Thyroid gland (tissue), 4 donors: ENCODE measurements around the gene UGT3A2. TPM values are rescaled to one million over a fixed set of nuclear protein-coding genes. Genes with fewer than 3 reads are reported as not detected.

ENCODE experiments used
- DNase-seq, 2 donors: peaks; one replicate each; pipeline ENCODE4 v3.0.0-alpha.2; 2019
- H3K27ac ChIP-seq, 3 donors: fragments of 200-600 bp; sonication (generic); 1 replicate in 2 of 3; 2 replicates in 1 of 3; pipeline ENCODE4 v1.5.1; 2016 to 2019; ENCODE audit warnings: mild to moderate bottlenecking in 1 of 3, moderate library complexity in 1 of 3
- H3K27me3 ChIP-seq: fragments of 200-600 bp; sonication (generic); one replicate; pipeline ENCODE4 v1.5.1; 2019
- H3K36me3 ChIP-seq, 2 donors: fragments of 200-600 bp; sonication (generic); one replicate each; pipeline ENCODE4 v1.5.1; 2016 to 2019
- H3K4me1 ChIP-seq, 2 donors: fragments of 200-600 bp; sonication (generic); one replicate each; pipeline ENCODE4 v1.5.1; 2017 to 2019
- H3K4me3 ChIP-seq, 3 donors: fragments of 200-600 bp; sonication (generic); replicated peaks in 1 of 3; 1 replicate in 2 of 3; 2 replicates in 1 of 3; pipeline ENCODE4 v1.5.1; 2016; ENCODE audit warnings: mild to moderate bottlenecking in 1 of 3
- H3K9me3 ChIP-seq: fragments of 200-600 bp; sonication (generic); one replicate; pipeline ENCODE4 v1.5.1; 2017
- POLR2A ChIP-seq, 2 donors: fragments of 450-650 bp; IDR thresholded peaks; one replicate each; pipeline ENCODE4 v1.6.1; 2017; ENCODE audit warnings: antibody characterized with exemption in 2 of 2, mild to moderate bottlenecking in 2 of 2, moderate library complexity in 1 of 2
- whole genome bisulfite sequencing, 2 donors: methylation state at CpG; one replicate each; pipeline ENCODE4 v1.1.5; 2017; 5-methylcytosine and 5-hydroxymethylcytosine counted together
- intact Hi-C: fragments of 100-400 bp; cut with DNase I; formaldehyde crosslinking; loops from one replicate; pipeline ENCODE4 v1.15.1; 2023
- total RNA-seq, 4 donors: library from RNA; depleted of rRNA; stranded (reverse); fragments of >200 nt; gene quantifications; one replicate each; pipeline ENCODE4 v1.2.3, GENCODE V29; 2016
- TF ChIP-seq, protein P1 (sequence below), 6 experiments: fragments of 200-600 bp in 3 of 6; fragments of 450-650 bp in 3 of 6; sonication (generic) in 3 of 6; IDR thresholded peaks; one replicate each; pipeline ENCODE4 v1.5.1; 2016 to 2019; ENCODE audit warnings: antibody characterized with exemption in 6 of 6, mild to moderate bottlenecking in 2 of 6, inconsistent platforms in 1 of 6, moderate library complexity in 1 of 6

The UGT3A2 gene
- total RNA-seq, 4 donors from 2014 or later, result not detected

GRCh38 chr5:36009698-36010097, 57.0 kb downstream of the UGT3A2 start:
- no peak for DNase-seq
- WGBS, 2 donors, result 78 to 79% methylated on average over 1 of the region's 1 CpG
- TF ChIP-seq, protein P1, sequence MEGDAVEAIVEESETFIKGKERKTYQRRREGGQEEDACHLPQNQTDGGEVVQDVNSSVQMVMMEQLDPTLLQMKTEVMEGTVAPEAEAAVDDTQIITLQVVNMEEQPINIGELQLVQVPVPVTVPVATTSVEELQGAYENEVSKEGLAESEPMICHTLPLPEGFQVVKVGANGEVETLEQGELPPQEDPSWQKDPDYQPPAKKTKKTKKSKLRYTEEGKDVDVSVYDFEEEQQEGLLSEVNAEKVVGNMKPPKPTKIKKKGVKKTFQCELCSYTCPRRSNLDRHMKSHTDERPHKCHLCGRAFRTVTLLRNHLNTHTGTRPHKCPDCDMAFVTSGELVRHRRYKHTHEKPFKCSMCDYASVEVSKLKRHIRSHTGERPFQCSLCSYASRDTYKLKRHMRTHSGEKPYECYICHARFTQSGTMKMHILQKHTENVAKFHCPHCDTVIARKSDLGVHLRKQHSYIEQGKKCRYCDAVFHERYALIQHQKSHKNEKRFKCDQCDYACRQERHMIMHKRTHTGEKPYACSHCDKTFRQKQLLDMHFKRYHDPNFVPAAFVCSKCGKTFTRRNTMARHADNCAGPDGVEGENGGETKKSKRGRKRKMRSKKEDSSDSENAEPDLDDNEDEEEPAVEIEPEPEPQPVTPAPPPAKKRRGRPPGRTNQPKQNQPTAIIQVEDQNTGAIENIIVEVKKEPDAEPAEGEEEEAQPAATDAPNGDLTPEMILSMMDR (IDR thresholded peaks at IDR 0.05), result no peak
- TF ChIP-seq POLR2A (IDR thresholded peaks at IDR 0.05), result no peak
- Histone ChIP-seq H3K27me3 (no peaks in the 10 kb centered on the region), H3K9me3 (no peaks in the 10 kb centered on the region), H3K4me3 (no peak overlapping the region), H3K27ac (no peak overlapping the region), H3K4me1 (no peaks in the 10 kb centered on the region), H3K36me3 (no peaks in the 10 kb centered on the region)
- intact Hi-C loops, result no loop called here

- intact Hi-C loops, result no loop called here
- DNase-seq, result no peak
These were observed 59.3 kb downstream of the UGT3A2 start for GRCh38 chr5:36007366-36007765.

GRCh38 chr5:36006163-36006562, 60.5 kb downstream of the UGT3A2 start:
- H3K36me3 ChIP-seq, result no peaks in the 10 kb centered on the region
- H3K27ac ChIP-seq, result no peak overlapping the region
- no peaks in the 10 kb centered on the region for H3K27me3 ChIP-seq
- H3K9me3 ChIP-seq, result no peaks in the 10 kb centered on the region
- H3K4me3 ChIP-seq, result no peak overlapping the region
- intact Hi-C loops, result no loop called here
- WGBS, 2 donors, result 88 to 95% methylated on average over 1 of the region's 1 CpG
- no peak for DNase-seq
- TF ChIP-seq, protein P1 (IDR thresholded peaks at IDR 0.05), result no peak
- TF ChIP-seq POLR2A (IDR thresholded peaks at IDR 0.05), result no peak
- H3K4me1 ChIP-seq, result no peaks in the 10 kb centered on the region

More at GRCh38 chr5:36007366-36007765, 59.3 kb downstream of the UGT3A2 start:
- Histone ChIP-seq H3K27ac (no peak overlapping the region), H3K4me1 (no peaks in the 10 kb centered on the region), H3K27me3 (no peaks in the 10 kb centered on the region), H3K9me3 (no peaks in the 10 kb centered on the region), H3K4me3 (no peak overlapping the region), H3K36me3 (no peaks in the 10 kb centered on the region)
- TF ChIP-seq, protein P1 (IDR thresholded peaks at IDR 0.05), result no peak
- TF ChIP-seq POLR2A (IDR thresholded peaks at IDR 0.05), result no peak

DNA sequence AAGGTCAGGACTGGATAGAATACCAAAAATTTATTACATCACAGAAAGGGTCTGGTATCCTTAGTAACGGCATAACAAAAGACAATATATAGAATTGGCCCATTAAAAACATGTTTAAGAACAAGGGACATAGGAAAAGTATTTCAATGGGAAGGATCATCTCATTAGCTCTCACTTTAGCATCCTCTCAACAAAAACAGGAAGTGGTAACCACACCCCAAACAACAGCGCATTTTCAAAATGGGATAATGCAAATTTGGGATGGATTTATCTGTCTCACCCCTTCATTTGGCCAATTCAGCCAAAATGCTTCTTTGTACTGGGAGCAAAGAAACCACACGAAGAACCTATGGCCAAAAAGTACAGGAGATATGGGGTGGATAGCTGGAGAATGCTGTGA, 65.7 kb downstream of the UGT3A2 start:
- Histone ChIP-seq H3K9me3 (no peaks in the 10 kb centered on the region), H3K36me3 (no peaks in the 10 kb centered on the region), H3K4me3 (no peak overlapping the region), H3K27ac (no peak overlapping the region), H3K27me3 (no peaks in the 10 kb centered on the region), H3K4me1 (no peaks in the 10 kb centered on the region)
- intact Hi-C loops, result no loop called here
- 86 to 91% methylated on average over 3 of the region's 3 CpGs for WGBS, 2 donors
- no peak for TF ChIP-seq POLR2A (IDR thresholded peaks at IDR 0.05)
- DNase-seq, result no peak

DNA sequence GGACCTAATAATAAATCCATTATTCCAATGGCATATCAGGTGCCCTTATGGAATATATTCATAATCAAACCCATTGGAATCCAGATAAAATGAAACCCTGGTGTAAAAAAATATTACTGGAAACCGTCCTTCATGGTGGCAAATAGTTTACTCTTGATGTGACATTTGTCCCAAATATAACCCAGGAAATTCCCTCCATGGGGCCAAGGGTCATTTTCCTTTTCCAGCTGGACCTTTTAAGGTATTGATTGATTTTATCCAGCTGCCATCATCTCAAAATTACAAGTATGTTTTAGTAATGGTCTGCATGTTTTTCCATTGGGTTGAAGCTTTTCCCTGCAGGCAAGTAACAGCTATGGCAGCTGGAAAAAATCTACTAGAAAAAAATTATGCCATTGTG, 67.1 kb downstream of the UGT3A2 start:
- no peaks in the 10 kb centered on the region for H3K4me1 ChIP-seq
- H3K36me3 ChIP-seq, result no peaks in the 10 kb centered on the region
- no peaks in the 10 kb centered on the region for H3K27me3 ChIP-seq
- 74 to 79% methylated on average over 1 of the region's 1 CpG for WGBS, 2 donors
- no peaks in the 10 kb centered on the region for H3K9me3 ChIP-seq
- no peak for DNase-seq
- intact Hi-C loops, result no loop called here
- H3K27ac ChIP-seq, result no peak overlapping the region
- TF ChIP-seq, protein P1 (IDR thresholded peaks at IDR 0.05), result no peak
- TF ChIP-seq POLR2A (IDR thresholded peaks at IDR 0.05), result no peak
- no peak overlapping the region for H3K4me3 ChIP-seq

DNA sequence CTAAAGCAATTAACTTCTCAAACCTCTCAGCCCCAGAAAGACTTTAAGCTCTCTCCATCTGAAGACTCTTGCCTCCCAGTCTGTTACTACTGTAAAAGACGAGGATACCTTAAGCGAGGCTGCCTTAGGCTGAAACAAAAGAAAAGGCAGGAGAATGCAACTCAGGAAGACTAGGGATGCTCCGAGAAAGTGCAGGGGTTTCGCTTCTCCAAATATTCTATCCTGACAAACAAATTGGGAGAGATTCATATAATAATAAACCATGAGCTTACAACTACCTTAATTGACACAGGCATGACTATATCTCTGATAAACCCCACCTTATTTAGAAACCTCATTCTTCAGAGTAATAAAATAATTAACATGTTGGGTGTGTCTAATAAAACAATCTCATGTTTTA, 70.6 kb downstream of the UGT3A2 start:
- Histone ChIP-seq H3K4me1 (no peaks in the 10 kb centered on the region), H3K4me3 (no peak overlapping the region), H3K27ac (no peak overlapping the region), H3K36me3 (no peaks in the 10 kb centered on the region), H3K9me3 (no peaks in the 10 kb centered on the region), H3K27me3 (no peaks in the 10 kb centered on the region)
- WGBS, 2 donors, result 87 to 95% methylated on average over 4 of the region's 4 CpGs
- no peak for DNase-seq
- intact Hi-C loops, result no loop called here
- TF ChIP-seq, protein P1 (IDR thresholded peaks at IDR 0.05), result no peak
- TF ChIP-seq POLR2A (IDR thresholded peaks at IDR 0.05), result no peak
